ENCODE data around the gene DTHD1.

Gene DTHD1

DNA sequence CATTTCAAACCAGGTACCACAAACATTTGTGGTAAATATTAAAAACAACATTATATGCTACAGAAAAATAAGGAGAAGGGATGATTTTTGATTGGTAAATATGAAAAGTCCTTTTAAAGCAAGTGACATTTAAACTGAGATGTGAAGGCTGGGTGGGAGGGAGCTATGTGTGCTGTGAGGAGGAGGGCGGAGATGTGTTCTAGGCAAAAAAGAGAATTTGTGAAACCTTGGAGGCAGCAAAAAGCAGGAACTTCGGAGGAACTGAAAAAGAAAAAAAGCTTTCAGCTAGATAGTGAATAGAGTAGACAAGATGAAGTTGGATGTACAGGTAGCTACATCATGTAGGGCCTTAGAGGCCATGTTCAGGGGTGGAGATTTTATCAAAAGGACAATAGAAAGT is 27.0 kb upstream of the DTHD1 start:
- CTCF ChIA-PET: interaction anchor here (0.9 to 5.6 kb wide), 8 partner anchors 10 to 145 kb away, joined by 3 to 56 read pairs (median 4); partner anchors contain the start of gene ARAP2
- DNase-seq: no peak
- Mint-ChIP-seq H3K4me1 (peaks cover 31% of the 10 kb centered on the region), H3K27me3 (no peaks in the 10 kb centered on the region), H3K27ac (peak overlapping the region; percentile 25), H3K36me3 (peaks cover 3% of the 10 kb centered on the region), H3K9me3 (no peaks in the 10 kb centered on the region), H3K4me3 (no peak overlapping the region)

DNA sequence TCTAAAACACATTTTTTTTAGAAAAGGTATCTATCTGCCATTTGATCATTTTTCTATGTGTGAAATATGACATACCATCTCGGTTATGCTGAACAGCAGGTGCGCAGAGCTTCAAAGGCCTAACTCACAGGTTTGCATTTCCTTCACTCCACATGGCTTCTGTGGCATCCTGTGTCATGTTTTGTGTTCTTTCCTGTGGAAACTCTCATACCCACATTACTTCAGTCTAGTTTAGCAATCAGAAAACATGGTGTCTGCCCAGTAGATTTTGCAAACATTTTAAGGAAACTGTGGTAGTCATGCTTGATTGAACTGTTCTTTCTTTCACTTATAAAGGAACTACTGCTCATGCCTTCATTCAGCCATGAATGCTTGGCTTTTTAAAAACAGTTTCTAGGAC is 25.8 kb upstream of the DTHD1 start:
- peak; percentile 82 for DNase-seq
- no peaks in the 10 kb centered on the region for H3K27me3 Mint-ChIP-seq
- H3K27ac Mint-ChIP-seq: peak overlapping the region; percentile 97
- CTCF ChIA-PET: interaction anchor here (1.3 to 5.6 kb wide), 5 partner anchors 11 to 144 kb away, joined by 4 to 56 read pairs (median 5); partner anchors contain the start of gene ARAP2
- peak overlapping the region; percentile 59 for H3K4me3 Mint-ChIP-seq
- peaks cover 31% of the 10 kb centered on the region for H3K4me1 Mint-ChIP-seq
- peaks cover 3% of the 10 kb centered on the region for H3K36me3 Mint-ChIP-seq
- H3K9me3 Mint-ChIP-seq: no peaks in the 10 kb centered on the region

DNA sequence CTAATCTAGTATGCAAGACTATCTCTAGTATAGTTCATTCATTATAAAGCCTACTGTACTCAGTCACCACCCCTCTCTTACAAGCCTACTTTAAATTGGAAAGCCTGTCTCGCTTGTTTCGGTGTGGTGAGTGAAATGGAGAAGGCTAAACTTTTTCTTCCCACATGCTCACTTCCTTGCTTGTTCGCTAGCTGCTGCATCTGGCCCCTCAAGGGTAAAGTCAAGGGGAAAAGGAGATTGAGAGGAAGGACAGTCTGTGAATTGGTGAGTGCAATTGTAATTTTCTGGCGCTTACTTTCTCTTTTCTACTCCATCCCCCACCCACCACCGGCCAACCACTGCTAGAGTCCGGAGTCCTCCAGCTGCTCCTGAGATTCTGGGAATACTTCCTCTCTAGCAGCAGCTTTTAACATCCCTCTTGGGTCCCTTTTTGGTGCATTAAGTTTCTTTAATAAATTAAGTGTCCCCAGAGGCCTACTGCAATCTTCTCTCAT is 25.0 kb upstream of the DTHD1 start:
- H3K27me3 Mint-ChIP-seq: peaks cover 3% of the 10 kb centered on the region
- peak overlapping the region; percentile 34 for H3K4me3 Mint-ChIP-seq
- H3K27ac Mint-ChIP-seq: peak overlapping the region; percentile 97
- H3K4me1 Mint-ChIP-seq: peaks cover 31% of the 10 kb centered on the region
- CTCF ChIA-PET: interaction anchor here (1.8 kb wide), 1 partner anchor 12 kb away, joined by 5 read pairs; the partner anchor contains the start of gene ARAP2
- peaks cover 3% of the 10 kb centered on the region for H3K36me3 Mint-ChIP-seq
- DNase-seq: peak; percentile 23
- H3K9me3 Mint-ChIP-seq: no peaks in the 10 kb centered on the region

DNA sequence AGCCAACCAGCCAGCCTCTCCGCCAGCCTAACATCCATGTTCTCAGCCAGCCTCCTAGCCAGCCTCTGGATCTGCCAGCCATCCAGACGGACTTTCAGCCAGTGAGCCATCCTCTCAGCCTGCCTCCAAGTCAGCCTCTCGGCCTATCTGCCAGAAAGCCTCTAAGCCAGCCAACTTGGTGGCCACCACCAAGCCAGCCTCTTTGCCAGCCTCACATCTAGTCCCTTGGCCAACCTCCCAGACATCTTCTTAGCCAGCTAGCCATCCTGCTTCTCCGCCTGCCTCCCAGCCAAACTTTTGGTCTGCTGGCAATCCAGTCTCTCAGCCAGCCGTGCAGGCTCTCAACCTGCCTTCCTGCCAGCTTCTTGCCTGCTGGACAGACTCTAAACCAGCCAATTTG is 20.7 kb upstream of the DTHD1 start:
- H3K4me3 Mint-ChIP-seq: no peak overlapping the region
- no peaks in the 10 kb centered on the region for H3K9me3 Mint-ChIP-seq
- peaks cover 19% of the 10 kb centered on the region for H3K4me1 Mint-ChIP-seq
- H3K27ac Mint-ChIP-seq: no peak overlapping the region
- peaks cover 3% of the 10 kb centered on the region for H3K27me3 Mint-ChIP-seq
- CTCF ChIA-PET: no interaction called here
- DNase-seq: no peak
- H3K36me3 Mint-ChIP-seq: peaks cover 3% of the 10 kb centered on the region

DNA sequence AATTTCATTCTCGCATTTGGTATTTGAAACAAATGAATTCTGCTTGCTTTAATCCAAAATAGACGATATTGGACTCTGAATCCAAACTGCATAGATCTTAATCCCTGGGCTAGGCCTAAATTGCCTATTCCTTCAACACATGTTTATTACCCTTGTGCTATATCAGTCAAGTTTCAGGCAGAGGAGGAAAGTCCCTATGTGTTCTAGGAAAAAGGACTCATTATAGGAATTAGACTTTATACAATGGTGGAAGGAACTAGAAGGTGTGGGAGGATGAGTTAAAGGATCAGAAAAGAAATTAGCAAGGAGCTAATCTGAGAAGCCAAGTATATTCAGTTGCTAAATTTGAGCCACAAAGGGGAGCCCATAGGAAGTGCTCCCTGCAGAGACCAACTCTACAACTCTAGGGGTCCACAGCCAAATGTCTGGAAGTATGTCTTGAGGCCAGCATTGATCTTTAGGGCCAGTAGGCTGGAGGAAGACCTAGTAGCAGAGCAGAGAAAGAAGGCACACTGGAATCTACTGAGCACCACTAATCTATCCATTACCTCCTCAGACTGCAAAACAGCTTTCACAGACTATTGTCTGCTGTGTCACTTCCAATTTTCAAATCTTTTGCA is 17.1 kb upstream of the DTHD1 start:
- no peak for DNase-seq
- H3K27me3 Mint-ChIP-seq: peaks cover 3% of the 10 kb centered on the region
- H3K4me3 Mint-ChIP-seq: no peak overlapping the region
- no peak overlapping the region for H3K27ac Mint-ChIP-seq
- H3K36me3 Mint-ChIP-seq: no peaks in the 10 kb centered on the region
- CTCF ChIA-PET: interaction anchor here (0.7 to 1.3 kb wide), 2 partner anchors 11 to 19 kb away, joined by 3 to 4 read pairs; no protein-coding TSS in a partner anchor
- H3K9me3 Mint-ChIP-seq: no peaks in the 10 kb centered on the region
- H3K4me1 Mint-ChIP-seq: peaks cover 28% of the 10 kb centered on the region

DNA sequence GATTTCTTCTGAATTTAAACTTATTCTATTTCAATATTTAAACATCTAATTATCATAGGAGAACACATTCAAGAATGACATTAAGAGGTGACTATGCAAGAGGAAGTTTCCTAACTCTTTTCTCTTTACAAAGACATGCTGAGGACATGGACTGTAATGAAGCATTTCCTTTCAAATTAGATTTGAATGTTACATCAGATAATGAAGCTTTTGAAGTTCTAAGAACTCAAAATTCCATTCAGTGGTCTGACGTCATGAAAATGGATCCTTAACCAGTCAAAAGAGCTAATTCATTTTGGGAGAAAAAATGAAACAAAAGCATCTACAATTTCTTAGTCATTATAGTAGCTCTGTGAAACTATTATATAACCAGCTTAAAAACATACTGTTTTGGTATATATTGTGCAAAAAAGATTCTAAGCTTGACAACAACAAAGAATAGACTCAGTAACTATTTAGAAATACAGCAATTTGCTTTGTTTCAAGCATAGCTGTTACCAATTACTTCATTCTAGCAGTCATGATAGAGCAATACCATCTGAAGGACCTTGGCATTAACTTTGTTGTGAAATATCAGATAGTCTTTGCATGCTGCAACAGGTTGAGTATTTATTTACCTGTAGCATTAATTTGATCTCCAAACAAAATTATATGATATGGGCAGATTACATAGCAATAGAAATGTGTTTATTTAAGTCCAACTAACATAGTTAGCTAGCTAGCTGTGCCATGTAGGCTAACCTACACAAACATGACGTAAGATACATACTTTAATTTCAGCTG is 13.7 kb upstream of the DTHD1 start:
- Mint-ChIP-seq H3K27ac (no peak overlapping the region), H3K4me3 (no peak overlapping the region), H3K36me3 (no peaks in the 10 kb centered on the region), H3K9me3 (no peaks in the 10 kb centered on the region), H3K4me1 (peaks cover 33% of the 10 kb centered on the region), H3K27me3 (no peaks in the 10 kb centered on the region)
- CTCF ChIA-PET: interaction anchor here (0.6 to 3.5 kb wide), 9 partner anchors 9 to 132 kb away, joined by 3 to 15 read pairs (median 3); no protein-coding TSS in a partner anchor
- no peak for DNase-seq

DNA sequence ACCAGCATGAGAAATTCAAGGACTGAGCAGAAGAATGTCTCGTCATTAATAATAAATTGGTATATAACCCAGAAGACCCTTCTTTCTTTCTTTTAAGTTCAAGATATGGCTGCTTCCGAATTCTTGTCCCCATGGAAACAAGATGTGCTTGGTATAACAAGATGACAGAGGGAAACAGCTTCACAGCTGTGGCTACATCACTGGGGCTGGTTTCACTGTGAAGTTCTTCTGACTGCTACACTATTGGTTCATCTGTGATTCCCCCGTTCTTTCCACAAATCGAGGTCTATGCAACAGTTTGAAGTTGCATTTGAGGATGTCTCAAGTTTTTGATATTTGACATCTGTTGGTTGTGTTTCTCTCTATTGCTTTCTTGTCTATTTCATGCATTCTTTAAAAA is 12.3 kb upstream of the DTHD1 start:
- DNase-seq: peak; percentile 30
- CTCF ChIA-PET: interaction anchor here (1.6 to 3.5 kb wide), 3 partner anchors 11 to 131 kb away, joined by 4 to 15 read pairs (median 7); no protein-coding TSS in a partner anchor

DNA sequence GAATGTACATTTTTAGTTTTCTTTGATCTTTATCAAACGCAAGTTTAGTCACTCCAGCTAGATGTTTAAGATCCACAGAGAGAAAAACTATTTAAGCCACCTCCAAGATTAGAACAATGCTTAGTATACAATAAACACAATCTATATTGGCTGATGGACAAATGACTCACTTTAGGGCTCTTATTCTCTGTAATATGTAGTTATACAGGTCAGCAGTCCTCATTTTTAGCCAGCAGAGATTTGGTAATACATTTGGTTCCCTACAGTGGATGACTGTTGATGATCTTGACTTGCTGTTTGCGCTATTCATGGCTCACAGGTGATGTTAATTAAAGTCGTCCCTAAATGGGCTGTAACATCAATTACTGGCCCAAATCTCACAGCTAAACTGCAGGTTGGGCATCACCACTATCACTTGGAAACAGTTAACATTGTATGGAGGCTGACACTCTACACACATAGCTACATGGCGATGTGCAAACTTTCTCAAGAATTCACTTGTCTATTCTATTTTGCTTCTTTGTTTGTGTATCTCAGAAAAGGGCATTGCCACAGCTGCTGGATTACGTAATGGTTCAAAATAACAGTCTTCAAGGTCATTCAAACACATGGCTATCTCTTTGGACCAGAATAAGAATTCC is 11.8 kb upstream of the DTHD1 start:
- H3K4me1 Mint-ChIP-seq: peaks cover 27% of the 10 kb centered on the region
- no peak for DNase-seq
- H3K9me3 Mint-ChIP-seq: no peaks in the 10 kb centered on the region
- CTCF ChIA-PET: interaction anchor here (1.6 to 3.5 kb wide), 3 partner anchors 11 to 130 kb away, joined by 4 to 15 read pairs (median 7); no protein-coding TSS in a partner anchor
- no peak overlapping the region for H3K27ac Mint-ChIP-seq
- no peaks in the 10 kb centered on the region for H3K27me3 Mint-ChIP-seq
- H3K4me3 Mint-ChIP-seq: no peak overlapping the region
- no peaks in the 10 kb centered on the region for H3K36me3 Mint-ChIP-seq

More for the DNA sequence above, 12.3 kb upstream of the DTHD1 start:
- no peaks in the 10 kb centered on the region for H3K9me3 Mint-ChIP-seq
- H3K4me3 Mint-ChIP-seq: no peak overlapping the region
- H3K27ac Mint-ChIP-seq: no peak overlapping the region
- peaks cover 32% of the 10 kb centered on the region for H3K4me1 Mint-ChIP-seq
- H3K36me3 Mint-ChIP-seq: no peaks in the 10 kb centered on the region
- H3K27me3 Mint-ChIP-seq: no peaks in the 10 kb centered on the region

DNA sequence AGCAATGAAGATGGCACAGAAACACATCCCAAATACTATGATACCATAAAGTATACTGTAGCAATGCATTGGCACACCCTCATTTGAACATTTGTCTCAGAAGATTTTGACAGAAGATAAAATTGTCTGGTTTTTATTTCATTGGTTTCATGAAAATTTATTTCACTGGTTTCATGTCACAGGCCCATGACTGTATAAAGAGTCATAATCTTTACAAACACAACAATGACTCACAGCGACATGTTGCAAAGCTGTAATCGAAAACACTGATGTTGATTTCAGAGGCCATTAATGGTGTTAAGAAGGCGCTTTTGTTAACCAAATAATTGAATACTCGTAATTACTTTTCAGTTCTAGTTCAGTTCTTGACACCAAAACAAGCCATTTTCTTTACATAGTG is 8.1 kb upstream of the DTHD1 start:
- Mint-ChIP-seq H3K4me3 (no peak overlapping the region), H3K27ac (no peak overlapping the region), H3K9me3 (no peaks in the 10 kb centered on the region), H3K4me1 (peaks cover 19% of the 10 kb centered on the region), H3K27me3 (no peaks in the 10 kb centered on the region), H3K36me3 (no peaks in the 10 kb centered on the region)
- no peak for DNase-seq
- CTCF ChIA-PET: no interaction called here

DNA sequence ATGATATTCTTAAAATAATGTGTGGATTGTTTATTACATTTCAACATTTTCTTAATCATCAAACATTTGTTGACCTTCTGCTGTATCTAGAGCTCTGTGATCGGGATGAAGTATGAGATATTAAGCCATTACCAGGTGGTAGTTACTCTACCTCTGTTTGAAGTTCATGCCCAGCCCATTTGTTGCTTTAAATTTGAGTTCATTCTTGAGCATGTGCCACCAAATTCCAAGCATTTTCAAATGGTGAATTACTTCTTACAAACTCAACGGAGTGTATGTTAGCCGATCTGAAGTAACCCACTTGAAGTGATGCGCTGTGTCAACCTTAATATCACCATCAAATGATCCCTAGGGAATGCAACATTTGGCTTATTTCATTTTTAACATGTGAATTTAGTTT is 7.3 kb upstream of the DTHD1 start:
- no peaks in the 10 kb centered on the region for H3K27me3 Mint-ChIP-seq
- H3K4me1 Mint-ChIP-seq: peaks cover 17% of the 10 kb centered on the region
- CTCF ChIA-PET: no interaction called here
- H3K4me3 Mint-ChIP-seq: no peak overlapping the region
- H3K36me3 Mint-ChIP-seq: no peaks in the 10 kb centered on the region
- no peaks in the 10 kb centered on the region for H3K9me3 Mint-ChIP-seq
- no peak for DNase-seq
- H3K27ac Mint-ChIP-seq: no peak overlapping the region

DNA sequence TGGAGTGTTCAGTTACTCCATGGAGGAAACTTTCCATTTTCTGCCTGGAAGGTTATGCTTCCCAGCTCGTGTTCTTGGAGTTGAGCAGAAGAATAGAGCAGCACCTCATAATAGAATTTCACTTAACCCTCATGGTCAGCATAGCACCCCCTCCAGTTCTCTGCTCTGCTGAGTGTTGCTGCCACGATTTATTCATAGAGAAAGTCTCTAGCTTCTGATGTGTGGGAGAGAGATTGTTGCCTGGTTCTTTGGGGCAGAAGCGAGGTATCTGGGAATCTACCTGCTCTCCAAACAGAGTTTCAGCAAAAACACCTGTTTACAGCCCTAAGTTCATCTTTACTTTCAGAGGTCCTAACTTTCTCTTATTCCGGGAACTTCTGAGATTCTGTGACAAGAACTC is 3.9 kb upstream of the DTHD1 start:
- no peaks in the 10 kb centered on the region for H3K36me3 Mint-ChIP-seq
- no peak for DNase-seq
- CTCF ChIA-PET: interaction anchor here (0.6 to 1.4 kb wide), 3 partner anchors 9 to 125 kb away, joined by 3 read pairs; no protein-coding TSS in a partner anchor
- no peak overlapping the region for H3K27ac Mint-ChIP-seq
- peaks cover 18% of the 10 kb centered on the region for H3K4me1 Mint-ChIP-seq
- H3K27me3 Mint-ChIP-seq: no peaks in the 10 kb centered on the region
- no peaks in the 10 kb centered on the region for H3K9me3 Mint-ChIP-seq
- no peak overlapping the region for H3K4me3 Mint-ChIP-seq

DNA sequence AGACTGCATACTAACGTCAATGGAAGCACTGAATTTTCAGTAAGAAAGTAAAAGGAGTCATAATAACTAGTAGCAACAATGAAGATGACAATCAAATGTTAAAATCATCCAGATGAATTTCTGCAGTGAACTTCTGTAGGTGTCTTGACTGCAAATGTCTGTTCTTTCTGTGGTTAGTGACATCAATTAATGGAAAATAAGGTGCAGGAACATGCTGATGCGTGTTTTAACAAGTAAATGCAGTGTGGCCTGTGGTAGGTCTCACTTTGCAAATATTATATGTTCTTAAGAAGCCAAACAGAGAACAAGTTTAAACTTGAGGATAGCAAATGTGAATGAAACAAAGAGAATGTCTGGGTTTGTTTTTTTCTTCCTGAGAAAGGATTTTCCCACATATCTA is 2.6 kb upstream of the DTHD1 start:
- CTCF ChIA-PET: no interaction called here
- no peak overlapping the region for H3K27ac Mint-ChIP-seq
- H3K4me1 Mint-ChIP-seq: peaks cover 22% of the 10 kb centered on the region
- no peak for DNase-seq
- H3K27me3 Mint-ChIP-seq: peaks cover 3% of the 10 kb centered on the region
- H3K36me3 Mint-ChIP-seq: peaks cover 6% of the 10 kb centered on the region
- H3K4me3 Mint-ChIP-seq: no peak overlapping the region
- peaks cover 5% of the 10 kb centered on the region for H3K9me3 Mint-ChIP-seq

DNA sequence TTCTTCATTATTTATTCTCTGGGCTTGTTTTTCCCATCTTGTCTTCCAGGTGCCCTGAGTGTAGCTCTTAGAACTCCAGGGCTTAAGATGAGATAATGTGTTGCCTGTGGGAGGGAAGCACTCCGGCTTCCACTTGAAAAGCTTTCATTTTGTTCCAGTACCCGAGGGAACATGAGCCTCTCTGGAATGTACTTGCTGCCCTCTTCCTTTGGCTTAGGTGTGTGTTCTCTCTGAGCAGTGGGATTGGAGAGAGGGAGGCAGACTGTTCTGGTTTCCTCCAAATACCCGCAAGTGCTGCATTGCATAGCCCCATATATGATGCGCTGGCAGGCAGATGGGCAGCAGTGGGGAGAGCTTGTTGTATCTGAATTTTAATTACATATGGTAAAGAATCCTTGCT is 861 bp upstream of the DTHD1 start:
- Mint-ChIP-seq H3K9me3 (peaks cover 9% of the 10 kb centered on the region), H3K4me1 (peaks cover 39% of the 10 kb centered on the region), H3K27me3 (peaks cover 3% of the 10 kb centered on the region), H3K36me3 (peaks cover 11% of the 10 kb centered on the region), H3K4me3 (no peak overlapping the region), H3K27ac (no peak overlapping the region)
- CTCF ChIA-PET: interaction anchor here (0.7 to 1.7 kb wide), 4 partner anchors 12 to 120 kb away, joined by 3 to 5 read pairs (median 4); no protein-coding TSS in a partner anchor
- DNase-seq: no peak

DNA sequence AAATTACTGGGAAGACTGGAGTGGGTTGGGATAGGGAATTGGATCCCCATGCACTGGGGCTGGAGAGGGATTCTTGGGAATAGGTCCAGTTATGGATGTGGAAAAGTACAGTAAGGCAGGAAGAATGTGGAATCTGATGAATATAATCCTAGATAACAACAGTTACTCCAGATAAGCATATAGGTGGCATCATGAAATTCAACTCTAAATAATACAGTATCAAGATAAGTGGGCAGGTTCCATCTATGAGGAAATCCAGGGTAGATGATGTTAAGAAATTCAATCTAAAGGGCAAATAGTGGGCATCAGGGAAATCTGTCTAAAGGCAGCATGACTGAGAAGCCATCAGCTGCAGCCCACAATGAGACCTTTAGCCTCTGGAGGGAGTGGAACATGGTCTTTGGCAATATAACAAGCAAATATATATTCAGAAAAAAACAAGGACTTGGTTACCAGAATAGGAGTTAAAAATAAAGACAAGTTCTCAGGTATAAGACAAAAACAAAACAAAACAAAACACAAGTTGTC is 1.2 kb downstream of the DTHD1 start:
- peaks cover 17% of the 10 kb centered on the region for H3K36me3 Mint-ChIP-seq
- H3K4me3 Mint-ChIP-seq: no peak overlapping the region
- no peak for DNase-seq
- H3K27ac Mint-ChIP-seq: no peak overlapping the region
- CTCF ChIA-PET: interaction anchor here (0.9 to 2.6 kb wide), 2 partner anchors 14 to 30 kb away, joined by 3 to 6 read pairs; no protein-coding TSS in a partner anchor
- peaks cover 3% of the 10 kb centered on the region for H3K27me3 Mint-ChIP-seq
- peaks cover 13% of the 10 kb centered on the region for H3K9me3 Mint-ChIP-seq
- peaks cover 57% of the 10 kb centered on the region for H3K4me1 Mint-ChIP-seq

Data from activated naive CD4-positive, alpha-beta T cell treated with anti-CD3 and anti-CD28 coated beads, Interleukin-2, amount 10 ng/mL, durations not matched to agents 7 days and 5 days (primary cell).